GM06990 (cell line): ENCODE results near the gene DLG2.

ENCODE experiments used
- DNase-seq: peaks from one replicate; pipeline ENCODE4 v3.0.0-alpha.2; 2011; ENCODE audit not compliant: insufficient read length; ENCODE audit errors: extremely low read depth
- H3K27me3 ChIP-seq: replicated peaks from 2 replicates; pipeline ENCODE4 v1.6.0; 2011; ENCODE audit warnings: low read length; ENCODE audit not compliant: control insufficient read depth, insufficient read depth
- H3K36me3 ChIP-seq: 2 replicates; pipeline ENCODE4 v1.5.1; 2011; ENCODE audit warnings: low read length; ENCODE audit not compliant: control insufficient read depth, insufficient read depth
- H3K4me3 ChIP-seq: replicated peaks from 2 replicates; pipeline ENCODE4 v1.5.1; 2011; ENCODE audit warnings: low read depth, mild to moderate bottlenecking, control low read depth, low read length
- CTCF ChIP-seq: IDR thresholded peaks from 2 replicates; pipeline ENCODE4 v1.5.1; 2011; ENCODE audit warnings: low read length, control low read depth, mild to moderate bottlenecking, inconsistent platforms; ENCODE audit not compliant: insufficient read depth, poor library complexity, severe bottlenecking

Gene DLG2

GRCh38 chr11:85196968-85197367 is 430.2 kb downstream of the DLG2 start:
- TF ChIP-seq CTCF, result no peak
- H3K4me3 ChIP-seq, result no peak overlapping the region
- H3K36me3 ChIP-seq, result no peaks in the 10 kb centered on the region
- H3K27me3 ChIP-seq, result no peaks in the 10 kb centered on the region
- no peak for DNase-seq

DNA sequence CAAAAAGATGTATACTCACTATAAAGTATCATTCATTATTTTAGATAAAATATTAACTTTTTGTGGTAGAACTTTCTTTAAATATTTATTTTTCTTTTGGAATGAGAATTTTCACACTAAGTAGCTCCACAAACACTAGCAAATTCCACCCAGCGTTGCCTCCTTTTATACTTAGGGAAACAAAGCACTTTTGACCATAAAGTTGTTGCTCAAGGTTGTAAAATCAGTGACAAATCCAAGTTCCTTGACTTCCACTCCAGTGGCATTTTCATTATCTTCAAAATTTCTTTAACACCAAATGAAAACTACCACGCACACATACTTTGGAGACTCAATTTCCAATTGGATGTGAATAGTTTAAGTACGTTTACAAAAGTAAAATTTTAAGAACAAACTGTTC is 431.2 kb downstream of the DLG2 start:
- no peak for DNase-seq
- H3K36me3 ChIP-seq, result no peaks in the 10 kb centered on the region
- TF ChIP-seq CTCF, result no peak
- no peaks in the 10 kb centered on the region for H3K27me3 ChIP-seq
- H3K4me3 ChIP-seq, result no peak overlapping the region

- no peak for TF ChIP-seq CTCF
- Histone ChIP-seq H3K4me3 (no peak overlapping the region), H3K27me3 (no peaks in the 10 kb centered on the region), H3K36me3 (no peaks in the 10 kb centered on the region)
- DNase-seq, result no peak
These were observed 439.2 kb downstream of the DLG2 start for GRCh38 chr11:85187992-85188391.

- no peak overlapping the region for H3K4me3 ChIP-seq
- no peaks in the 10 kb centered on the region for H3K36me3 ChIP-seq
- TF ChIP-seq CTCF, result no peak
- DNase-seq, result no peak
- no peaks in the 10 kb centered on the region for H3K27me3 ChIP-seq
These were observed 442.4 kb downstream of the DLG2 start for GRCh38 chr11:85184721-85185120.

- no peak for DNase-seq
- TF ChIP-seq CTCF, result peak; percentile 52
These were observed 444.4 kb downstream of the DLG2 start for GRCh38 chr11:85182441-85183387.

More at GRCh38 chr11:85182441-85183387, 444.4 kb downstream of the DLG2 start:
- no peaks in the 10 kb centered on the region for H3K36me3 ChIP-seq
- no peak overlapping the region for H3K4me3 ChIP-seq
- H3K27me3 ChIP-seq, result no peaks in the 10 kb centered on the region
